ENCODE data around the gene RAPSN.

DNA sequence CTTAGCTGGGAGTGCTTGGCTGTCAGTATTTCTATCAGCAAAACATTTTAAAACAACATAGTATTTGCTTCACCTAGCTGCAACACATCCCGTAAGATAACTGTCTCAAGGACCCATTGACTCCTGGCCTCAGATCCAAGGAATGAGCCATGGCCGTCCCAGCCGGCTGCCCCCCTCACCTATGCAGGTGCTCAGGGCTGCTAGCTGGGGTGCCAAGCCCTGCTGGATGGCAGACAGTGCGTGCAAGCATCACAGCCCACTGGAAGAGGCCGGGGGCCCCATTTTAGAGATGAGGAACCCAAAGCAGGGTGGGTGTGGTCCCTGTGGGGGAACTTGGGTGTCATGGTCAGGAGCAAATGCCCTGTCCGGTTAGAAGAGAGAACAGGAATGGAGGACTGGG lies 31.2 kb downstream of the RAPSN start:
- TF ChIP-seq CTCF (conservative IDR thresholded peaks at IDR 0.05; ENCODE audit: low read depth in 2 of 2) (no peak), CREB1 (CRISPR knock-in tag; IDR thresholded peaks at IDR 0.05; ENCODE audit: low read depth) (no peak), EZH2 (IDR thresholded peaks at IDR 0.05; ENCODE audit: low read depth, unreplicated experiment) (no peak), POLR2AphosphoS5 (IDR thresholded peaks at IDR 0.05; ENCODE audit: low read depth) (peak; percentile 6; the same call in 1 of the 2 replicates), ZNF114 (CRISPR knock-in tag; IDR thresholded peaks at IDR 0.05) (no peak), EZH2phosphoT487 (IDR thresholded peaks at IDR 0.05; ENCODE audit: unreplicated experiment) (no peak), JUNB (IDR thresholded peaks at IDR 0.05; ENCODE audit: unreplicated experiment) (no peak), NANOG (IDR thresholded peaks at IDR 0.05; ENCODE audit: borderline replicate concordance) (no peak), REST (IDR thresholded peaks at IDR 0.05; ENCODE audit: unreplicated experiment) (no peak), ZNF331 (CRISPR knock-in tag; IDR thresholded peaks at IDR 0.05; ENCODE audit: low read depth) (no peak), STAT1 (IDR thresholded peaks at IDR 0.05; ENCODE audit: unreplicated experiment) (no peak)
- TF ChIP-seq, protein P1, sequence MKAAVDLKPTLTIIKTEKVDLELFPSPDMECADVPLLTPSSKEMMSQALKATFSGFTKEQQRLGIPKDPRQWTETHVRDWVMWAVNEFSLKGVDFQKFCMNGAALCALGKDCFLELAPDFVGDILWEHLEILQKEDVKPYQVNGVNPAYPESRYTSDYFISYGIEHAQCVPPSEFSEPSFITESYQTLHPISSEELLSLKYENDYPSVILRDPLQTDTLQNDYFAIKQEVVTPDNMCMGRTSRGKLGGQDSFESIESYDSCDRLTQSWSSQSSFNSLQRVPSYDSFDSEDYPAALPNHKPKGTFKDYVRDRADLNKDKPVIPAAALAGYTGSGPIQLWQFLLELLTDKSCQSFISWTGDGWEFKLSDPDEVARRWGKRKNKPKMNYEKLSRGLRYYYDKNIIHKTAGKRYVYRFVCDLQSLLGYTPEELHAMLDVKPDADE (IDR thresholded peaks at IDR 0.05), result no peak
- TF ChIP-seq, protein P2, sequence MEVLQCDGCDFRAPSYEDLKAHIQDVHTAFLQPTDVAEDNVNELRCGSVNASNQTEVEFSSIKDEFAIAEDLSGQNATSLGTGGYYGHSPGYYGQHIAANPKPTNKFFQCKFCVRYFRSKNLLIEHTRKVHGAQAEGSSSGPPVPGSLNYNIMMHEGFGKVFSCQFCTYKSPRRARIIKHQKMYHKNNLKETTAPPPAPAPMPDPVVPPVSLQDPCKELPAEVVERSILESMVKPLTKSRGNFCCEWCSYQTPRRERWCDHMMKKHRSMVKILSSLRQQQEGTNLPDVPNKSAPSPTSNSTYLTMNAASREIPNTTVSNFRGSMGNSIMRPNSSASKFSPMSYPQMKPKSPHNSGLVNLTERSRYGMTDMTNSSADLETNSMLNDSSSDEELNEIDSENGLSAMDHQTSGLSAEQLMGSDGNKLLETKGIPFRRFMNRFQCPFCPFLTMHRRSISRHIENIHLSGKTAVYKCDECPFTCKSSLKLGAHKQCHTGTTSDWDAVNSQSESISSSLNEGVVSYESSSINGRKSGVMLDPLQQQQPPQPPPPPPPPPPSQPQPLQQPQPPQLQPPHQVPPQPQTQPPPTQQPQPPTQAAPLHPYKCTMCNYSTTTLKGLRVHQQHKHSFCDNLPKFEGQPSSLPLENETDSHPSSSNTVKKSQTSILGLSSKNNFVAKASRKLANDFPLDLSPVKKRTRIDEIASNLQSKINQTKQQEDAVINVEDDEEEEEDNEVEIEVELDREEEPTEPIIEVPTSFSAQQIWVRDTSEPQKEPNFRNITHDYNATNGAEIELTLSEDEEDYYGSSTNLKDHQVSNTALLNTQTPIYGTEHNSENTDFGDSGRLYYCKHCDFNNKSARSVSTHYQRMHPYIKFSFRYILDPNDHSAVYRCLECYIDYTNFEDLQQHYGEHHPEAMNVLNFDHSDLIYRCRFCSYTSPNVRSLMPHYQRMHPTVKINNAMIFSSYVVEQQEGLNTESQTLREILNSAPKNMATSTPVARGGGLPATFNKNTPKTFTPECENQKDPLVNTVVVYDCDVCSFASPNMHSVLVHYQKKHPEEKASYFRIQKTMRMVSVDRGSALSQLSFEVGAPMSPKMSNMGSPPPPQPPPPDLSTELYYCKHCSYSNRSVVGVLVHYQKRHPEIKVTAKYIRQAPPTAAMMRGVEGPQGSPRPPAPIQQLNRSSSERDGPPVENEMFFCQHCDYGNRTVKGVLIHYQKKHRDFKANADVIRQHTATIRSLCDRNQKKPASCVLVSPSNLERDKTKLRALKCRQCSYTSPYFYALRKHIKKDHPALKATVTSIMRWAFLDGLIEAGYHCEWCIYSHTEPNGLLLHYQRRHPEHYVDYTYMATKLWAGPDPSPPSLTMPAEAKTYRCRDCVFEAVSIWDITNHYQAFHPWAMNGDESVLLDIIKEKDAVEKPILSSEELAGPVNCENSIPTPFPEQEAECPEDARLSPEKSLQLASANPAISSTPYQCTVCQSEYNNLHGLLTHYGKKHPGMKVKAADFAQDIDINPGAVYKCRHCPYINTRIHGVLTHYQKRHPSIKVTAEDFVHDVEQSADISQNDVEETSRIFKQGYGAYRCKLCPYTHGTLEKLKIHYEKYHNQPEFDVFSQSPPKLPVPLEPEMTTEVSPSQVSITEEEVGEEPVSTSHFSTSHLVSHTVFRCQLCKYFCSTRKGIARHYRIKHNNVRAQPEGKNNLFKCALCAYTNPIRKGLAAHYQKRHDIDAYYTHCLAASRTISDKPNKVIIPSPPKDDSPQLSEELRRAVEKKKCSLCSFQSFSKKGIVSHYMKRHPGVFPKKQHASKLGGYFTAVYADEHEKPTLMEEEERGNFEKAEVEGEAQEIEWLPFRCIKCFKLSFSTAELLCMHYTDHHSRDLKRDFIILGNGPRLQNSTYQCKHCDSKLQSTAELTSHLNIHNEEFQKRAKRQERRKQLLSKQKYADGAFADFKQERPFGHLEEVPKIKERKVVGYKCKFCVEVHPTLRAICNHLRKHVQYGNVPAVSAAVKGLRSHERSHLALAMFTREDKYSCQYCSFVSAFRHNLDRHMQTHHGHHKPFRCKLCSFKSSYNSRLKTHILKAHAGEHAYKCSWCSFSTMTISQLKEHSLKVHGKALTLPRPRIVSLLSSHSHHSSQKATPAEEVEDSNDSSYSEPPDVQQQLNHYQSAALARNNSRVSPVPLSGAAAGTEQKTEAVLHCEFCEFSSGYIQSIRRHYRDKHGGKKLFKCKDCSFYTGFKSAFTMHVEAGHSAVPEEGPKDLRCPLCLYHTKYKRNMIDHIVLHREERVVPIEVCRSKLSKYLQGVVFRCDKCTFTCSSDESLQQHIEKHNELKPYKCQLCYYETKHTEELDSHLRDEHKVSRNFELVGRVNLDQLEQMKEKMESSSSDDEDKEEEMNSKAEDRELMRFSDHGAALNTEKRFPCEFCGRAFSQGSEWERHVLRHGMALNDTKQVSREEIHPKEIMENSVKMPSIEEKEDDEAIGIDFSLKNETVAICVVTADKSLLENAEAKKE (CRISPR knock-in tag; IDR thresholded peaks at IDR 0.05), result no peak
